NCI-H774 (cell line): ENCODE measurements around the gene FAM184A.
A peak's percentile ranks its signal among the peaks of the same experiment; 100 is the strongest.

Experiments used
- DNase-seq: peaks from one replicate; lab custom pipeline; 2025; lab: John Stamatoyannopoulos, UW

FAM184A gene

DNA sequence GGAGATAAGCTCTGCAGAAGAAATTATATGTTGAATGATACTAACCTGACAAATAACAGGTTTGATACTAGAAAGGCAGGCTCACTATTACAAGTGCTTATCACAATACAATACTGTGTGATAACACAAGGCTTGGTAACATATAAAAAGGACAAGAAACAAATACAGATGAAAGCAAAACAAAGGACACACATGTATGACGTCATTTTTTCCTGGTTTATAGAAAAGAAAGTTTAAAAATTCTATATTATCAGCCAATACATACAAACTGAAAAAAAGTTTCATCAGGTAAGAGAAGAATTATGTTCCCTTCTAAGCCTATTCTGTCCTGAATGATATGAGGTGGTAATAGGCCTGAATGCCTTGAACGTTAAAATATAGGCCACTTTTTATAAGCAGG, 111.2 kb downstream of the FAM184A start:
- DNase-seq, result no peak

DNA sequence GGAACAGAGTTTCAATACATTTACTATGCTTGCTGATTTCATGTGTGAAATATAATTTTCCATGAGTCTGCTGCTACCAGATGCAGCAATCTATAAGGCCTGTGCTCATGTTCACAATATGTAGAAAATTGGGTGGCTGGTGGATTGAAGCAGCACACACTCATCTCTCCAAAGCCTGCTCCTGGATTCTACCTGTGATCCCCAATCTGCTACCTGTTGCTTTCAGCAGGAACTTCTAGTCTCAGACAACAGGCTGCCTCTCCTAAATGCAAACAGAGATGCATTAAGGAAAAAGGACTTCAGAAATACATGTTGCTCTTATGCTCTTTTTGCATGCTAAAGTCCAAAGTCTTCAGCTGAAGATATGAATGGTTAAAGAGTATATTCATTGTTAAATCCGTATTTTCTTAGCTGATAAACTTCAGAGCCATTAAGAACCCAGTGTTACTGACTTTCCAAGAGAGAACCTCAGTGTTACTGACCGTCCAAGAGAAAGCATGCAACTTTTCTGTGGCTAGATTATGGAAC, 112.6 kb downstream of the FAM184A start:
- DNase-seq, result no peak

DNA sequence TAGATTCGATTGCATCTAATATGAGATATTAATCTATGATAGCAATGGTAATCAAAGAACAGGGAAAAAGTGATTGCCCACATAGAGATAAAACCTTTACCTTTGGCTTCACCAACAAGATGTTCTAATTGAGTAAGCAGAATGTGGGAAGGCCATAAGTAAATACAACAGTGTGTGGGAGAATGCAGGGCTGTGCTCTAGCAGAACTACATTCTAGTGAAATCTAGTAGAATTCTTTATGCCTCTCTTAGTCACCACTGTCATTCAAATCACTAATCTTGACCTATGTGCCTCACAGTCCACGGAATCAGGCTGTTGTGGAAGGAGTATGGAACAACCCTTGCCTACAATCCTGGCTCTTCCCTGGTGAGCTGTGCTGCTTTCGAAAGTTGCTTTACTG, 113.1 kb downstream of the FAM184A start:
- no peak for DNase-seq

DNA sequence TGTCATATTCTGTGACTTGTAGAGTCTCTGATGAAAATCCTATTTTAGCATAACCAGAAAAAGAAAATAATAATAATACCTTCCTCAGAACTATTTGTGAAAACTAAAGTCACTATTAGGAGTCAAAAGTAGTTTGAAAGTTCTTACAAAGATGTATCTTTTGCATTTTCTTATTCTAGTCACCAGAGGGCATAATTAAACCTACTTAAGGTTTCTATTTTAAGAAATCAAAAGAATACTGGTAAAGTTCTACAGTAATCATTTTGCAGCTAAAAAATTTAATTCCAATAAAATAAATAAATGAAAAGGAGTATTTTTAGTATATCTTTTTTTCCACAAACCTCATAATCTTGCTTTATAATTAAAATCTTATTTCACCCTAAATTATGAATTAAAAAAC, 115.5 kb downstream of the FAM184A start:
- no peak for DNase-seq

DNA sequence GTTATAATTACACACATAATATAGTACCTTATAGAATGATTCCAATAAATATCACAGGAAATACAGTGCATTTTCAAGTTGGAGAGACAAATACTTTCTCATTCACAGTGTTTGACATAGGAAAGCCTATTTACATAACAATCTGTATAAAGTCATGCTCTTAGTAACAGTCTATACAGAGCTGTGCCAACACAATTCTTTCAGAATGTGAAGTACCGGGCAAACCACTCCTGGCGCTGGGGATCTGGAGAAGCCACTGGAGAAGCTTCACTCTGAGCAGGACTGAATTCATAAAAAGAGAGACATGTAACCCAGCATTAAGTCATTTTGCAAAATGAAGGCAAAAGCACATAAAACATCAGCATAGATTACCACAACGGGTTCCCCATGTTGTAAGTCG, 118.6 kb downstream of the FAM184A start:
- DNase-seq, result peak; percentile 66

DNA sequence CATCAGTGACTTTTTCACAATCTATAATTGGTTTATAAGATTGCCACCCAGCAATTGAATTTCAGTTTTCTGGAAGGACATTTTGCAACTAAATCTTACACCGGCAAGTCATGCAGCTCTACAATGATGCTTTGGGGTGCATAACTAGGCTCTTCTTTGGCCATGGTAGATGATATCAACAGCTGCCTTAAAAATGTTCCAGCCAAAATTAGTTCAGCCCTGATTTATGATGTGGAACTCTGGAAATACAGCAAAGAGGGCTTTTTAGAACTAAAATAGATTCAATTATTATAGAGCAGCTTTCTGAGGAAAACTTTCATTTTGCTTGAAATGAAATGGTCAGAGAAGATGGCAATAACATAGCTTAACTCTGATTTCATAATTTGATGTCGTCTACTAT, 125.1 kb downstream of the FAM184A start:
- no peak for DNase-seq

DNA sequence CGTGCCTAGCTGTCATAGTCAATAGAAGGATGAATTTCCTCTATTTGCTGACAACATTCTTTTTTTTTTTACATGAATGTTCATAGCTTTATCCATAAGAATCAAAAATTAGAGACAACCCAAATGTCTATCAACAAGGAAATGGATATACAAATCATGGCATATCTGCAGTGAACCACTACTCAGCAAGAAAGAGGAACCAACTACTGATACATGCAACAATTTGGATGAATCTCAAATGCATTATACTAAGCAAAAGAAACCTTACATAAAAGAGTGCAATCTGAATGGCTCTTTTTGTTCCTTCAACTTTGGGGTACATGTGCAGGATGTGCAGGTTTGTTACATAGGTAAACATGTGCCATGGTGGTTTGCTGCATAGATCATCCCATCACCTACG, 125.8 kb downstream of the FAM184A start:
- DNase-seq, result no peak

DNA sequence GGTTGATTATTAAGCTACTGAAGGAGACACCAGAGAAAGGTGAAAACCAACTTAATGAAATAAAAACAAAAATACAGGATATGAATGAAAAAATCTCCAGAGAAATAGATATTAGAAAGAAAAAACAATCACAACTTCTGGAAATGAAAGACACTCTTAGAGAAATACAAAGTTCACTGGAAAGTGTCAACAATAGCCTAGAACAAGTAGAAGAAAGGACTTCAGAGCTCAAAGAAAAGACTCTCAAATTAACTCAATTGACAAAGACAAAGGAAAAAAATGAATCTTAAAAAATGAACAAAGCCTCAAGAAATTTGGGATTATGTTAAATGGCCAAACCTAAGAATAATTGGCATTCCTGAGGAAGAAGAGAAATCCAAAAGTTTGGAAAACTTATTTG, 133.2 kb downstream of the FAM184A start:
- no peak for DNase-seq

DNA sequence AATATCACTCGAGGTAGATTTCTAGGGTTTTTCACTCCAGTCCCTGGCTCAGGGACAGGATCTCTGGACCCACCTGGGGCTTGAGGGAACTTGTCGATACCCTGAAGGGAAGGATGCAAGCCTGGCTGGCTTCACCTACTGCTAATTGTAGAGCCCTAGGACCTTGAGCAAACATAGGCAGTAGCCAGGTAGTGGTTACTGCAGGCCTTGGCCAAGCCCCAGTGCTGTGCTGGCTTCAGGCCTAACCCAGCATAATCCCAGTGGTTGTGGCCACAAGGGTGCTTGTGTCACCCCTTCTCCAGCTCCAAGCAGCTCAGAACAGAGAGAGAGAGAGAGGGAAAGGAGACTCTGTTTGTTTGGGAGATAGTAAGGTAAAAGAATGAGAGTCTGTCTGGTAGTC, 137.7 kb downstream of the FAM184A start:
- DNase-seq, result no peak

DNA sequence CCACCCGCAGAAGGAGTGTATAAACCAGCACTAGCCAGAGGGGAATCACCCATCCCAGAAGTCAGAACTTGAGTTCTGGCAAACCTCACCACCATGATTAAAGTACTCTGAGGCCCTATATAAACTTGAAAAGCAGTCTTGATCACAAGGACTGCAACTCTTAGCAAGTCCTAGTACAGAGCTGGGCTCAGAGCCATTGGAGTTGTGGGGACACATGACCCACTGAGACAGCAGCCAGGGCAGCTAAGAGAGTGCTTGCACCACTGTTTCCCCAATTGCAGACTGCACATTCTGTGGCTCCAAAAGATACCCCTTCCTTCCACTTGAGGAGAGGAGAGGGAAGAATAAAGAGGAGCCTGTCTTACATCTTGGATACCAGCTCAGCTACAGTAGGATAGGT, 138.8 kb downstream of the FAM184A start:
- no peak for DNase-seq

DNA sequence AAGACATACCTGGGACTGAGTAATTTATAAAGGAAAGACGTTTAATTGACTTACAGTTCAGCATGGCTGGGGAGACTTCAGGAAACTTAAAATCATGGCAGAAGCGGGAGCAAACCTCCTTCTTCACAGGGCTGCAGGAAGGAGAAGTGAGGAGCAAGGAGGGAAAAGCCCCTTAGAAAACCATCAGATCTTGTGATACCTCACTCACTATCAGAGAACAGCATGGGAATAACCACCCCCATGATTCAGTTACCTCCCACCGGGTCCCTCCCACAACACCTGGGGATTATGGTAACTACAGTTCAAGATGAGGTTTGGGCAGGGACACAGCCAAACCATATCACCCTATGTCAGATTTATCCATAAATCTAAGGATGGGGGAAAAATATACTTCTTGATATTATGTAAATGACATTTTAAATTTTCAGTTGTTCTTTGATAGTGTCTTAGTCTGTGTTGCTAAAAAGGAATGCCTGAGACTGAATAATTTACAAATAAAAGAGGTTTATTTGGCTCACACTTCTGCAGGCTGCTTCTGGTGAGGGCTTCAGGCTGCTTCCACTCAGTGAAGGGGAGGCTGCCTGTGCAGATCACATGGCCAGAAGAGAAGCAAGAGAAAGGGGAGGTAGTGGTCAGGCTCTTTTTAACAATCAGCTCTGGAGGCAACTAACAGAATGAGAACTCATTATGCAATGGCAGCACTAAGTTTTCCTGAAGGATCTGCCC, 142.3 kb downstream of the FAM184A start:
- DNase-seq, result no peak

DNA sequence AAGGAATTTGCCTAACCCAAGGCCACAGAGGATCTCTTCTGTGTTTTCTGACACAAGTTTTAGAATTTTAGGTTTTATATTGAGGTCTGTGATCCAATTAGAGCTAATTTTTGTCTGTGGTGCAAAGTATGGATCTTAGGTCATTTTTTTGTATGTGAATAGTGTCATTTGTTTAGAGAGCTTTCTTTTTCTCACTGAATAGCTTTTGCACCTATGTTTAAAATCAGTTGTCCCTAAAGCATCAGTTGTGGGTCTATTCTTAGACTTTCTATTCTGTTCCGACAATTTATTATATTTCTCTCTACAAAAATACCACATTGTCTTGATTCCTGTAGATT, 143.2 kb downstream of the FAM184A start:
- DNase-seq, result no peak

DNA sequence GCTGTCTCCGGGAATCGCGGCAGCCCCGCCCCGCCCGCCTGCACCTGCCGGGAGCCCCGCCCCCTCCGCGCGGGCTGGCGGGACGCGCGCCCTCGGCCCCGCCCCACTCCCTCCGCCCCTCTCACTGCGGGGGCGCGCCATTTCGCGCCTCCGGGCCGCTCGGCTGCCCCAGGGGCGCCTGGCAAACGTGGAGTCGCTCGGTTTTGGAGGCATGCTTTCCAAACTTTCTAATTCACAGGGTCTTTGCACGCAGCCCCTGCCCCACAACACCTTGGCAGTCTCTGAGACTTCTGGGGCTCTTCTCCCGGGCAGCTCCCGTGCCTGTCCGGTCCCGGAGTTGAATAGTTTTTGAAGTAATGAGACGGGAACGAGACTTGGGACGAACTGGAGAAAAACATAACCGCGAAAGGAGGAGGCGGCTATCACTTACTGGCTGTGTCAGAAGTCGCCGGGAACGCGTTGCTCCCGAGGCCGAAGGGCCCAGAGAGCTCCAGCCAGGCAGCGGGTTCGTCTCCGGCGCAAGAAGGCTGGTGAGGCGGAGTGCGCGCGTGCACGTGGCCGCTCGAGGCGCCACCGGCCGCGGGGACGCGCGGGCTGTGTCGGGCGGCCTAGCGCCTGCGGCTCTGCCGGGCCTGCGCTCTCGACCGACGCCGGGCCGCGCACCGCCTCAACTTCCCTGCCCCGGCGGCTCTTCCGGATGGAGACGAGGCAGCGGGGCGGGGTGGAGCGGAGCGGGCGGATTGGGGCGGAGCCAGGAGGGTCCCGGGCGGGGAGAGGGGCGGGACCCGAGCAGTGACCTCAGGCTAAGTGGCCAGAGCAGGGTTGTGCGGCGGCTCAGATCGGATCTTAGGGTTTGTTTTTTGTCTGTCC, 143.8 kb downstream of the FAM184A start, which contains the start of gene MCM9:
MCM9 (minus strand) TSS at position 699 of the 870 bp plus-strand sequence. CDS start 3,436 bp downstream, outside the sequence.
- DNase-seq, result peak; percentile 99

DNA sequence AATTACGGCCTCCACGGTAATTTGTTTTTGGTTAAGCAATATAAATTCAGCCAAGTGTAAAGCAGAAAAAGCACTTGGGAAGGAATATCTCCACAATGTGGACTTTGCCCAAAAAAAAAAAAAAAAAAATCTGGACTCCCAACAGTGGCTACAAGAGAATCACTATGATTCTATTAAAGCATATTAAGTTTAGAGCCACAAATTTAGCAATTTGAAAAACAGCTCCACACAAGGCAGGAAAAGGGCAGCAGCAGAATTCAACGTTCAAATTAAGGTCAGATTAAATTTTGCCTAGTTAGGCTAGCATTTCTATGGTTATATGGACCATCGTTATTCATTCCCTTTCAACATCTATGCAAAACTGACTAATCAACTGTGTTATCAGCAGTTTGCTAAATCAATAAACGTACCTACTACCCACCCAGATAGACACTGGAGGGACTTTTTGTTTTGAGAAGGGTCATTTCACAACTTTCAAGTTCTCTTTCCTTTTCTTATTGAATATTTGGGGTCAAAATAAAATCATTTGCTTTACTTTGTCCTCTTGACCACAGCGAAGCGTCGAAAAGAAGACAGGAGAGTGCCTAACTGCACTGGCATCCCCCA, 144.5 kb downstream of the FAM184A start:
- DNase-seq, result no peak

DNA sequence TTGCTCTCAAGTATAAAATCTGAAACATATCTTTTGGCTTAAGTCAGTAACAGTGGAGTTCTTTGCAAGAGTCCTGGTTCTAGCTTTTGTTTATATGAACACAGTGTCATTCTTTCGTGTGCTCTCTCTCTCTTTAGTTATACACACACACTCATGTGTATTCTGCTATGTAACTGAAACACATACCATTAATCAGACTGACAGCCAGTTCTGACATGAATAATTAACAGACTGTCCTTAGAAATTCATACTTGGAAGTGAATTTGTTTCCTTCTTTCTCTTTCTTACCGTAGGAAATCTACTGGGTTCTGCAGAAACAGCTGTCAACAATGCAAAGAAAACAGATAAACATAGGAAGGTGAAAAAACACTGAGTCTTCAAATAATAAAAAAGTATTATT, 146.0 kb downstream of the FAM184A start:
- peak; percentile 68 for DNase-seq

DNA sequence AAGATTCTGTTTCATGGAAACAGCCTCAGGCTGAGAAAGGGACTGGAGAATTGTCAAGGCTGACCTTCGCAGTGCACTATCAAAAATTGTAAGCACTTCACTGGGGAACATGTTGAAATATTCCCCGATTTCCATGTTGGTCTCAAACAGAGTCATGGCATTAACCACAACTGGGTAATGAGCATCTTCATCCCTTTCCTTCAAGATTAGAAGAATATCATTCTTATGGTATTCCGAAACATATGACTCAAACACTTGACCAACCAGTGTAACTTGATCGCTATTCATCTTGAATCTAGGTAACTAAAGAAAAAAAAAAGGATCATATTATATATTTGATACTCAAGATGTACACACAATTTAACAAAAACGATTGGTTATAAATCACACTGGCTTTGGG, 147.0 kb downstream of the FAM184A start:
- DNase-seq, result no peak

DNA sequence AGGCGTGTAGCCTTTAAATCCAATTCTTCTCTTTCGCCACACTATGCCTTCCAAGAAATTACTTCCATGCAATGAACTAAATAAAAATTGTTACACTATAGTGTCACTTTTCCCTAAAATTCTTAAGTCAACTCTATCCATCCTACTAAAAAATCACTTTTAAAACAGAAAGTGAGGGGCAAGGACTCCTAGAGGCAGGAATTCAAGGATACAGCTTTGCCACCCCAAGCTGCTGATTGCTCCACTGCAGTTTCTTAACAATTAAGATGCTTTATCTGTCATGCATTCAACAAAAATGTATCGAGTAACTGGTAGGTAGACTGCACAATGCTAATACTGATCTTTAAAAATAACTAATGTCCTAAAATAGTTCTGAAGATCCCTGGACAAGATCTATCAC, 147.8 kb downstream of the FAM184A start:
- no peak for DNase-seq

DNA sequence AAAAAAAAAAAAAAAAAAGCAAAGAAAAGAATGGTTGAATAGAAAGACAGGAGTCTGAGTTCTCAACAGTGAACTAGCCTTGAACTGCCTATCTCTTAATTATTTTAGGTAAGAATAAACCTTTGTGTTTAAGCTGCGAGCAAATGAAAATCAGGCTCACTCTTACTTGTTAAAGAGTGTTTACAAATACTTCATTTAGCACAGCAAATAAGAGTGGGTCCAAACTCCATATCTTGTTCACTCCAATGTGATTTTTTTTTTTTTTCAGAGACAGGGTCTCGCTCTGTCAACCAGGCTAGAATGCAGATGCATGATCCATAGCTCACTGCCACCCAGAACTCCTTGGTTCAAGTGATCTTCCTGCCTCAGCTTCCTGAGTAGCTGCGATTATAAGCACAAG, 155.4 kb downstream of the FAM184A start:
- DNase-seq, result no peak

DNA sequence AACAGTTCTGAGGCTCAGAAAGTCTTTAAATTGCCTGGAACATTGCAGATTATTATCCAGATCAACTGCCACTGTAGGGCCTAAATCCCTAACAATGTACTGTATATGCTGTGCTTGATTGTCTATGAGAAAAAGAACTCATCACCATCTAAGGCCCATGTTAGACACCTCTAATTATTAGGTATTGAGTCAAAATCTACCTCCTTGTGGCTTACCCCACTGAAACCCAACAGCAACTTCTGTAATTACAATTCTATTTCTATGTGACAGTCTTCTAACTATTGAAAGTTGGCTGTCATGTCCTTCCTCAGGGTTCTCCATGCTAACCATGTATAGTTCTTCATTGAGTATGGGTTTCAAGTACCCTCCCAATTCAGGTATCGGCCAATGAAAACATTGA, 157.4 kb downstream of the FAM184A start:
- no peak for DNase-seq

DNA sequence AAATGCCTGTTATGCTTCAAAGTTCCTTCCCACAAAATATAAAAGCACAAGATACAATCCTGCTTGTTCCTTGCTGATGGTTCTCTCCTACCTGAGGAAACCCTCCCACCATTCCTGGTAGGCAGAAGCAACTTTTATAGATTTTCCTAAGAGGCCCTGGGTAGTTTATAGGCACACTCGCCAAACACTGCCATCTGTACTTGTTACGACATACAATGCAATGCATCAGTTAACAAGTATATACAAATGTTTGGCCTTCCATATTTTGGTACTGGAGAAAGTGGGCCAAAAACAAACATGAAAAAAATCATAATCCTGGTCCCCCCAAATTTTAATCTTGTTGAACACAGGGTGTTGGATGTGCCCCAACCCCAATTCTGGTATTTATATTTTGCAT, 160.1 kb downstream of the FAM184A start:
- DNase-seq, result no peak

DNA sequence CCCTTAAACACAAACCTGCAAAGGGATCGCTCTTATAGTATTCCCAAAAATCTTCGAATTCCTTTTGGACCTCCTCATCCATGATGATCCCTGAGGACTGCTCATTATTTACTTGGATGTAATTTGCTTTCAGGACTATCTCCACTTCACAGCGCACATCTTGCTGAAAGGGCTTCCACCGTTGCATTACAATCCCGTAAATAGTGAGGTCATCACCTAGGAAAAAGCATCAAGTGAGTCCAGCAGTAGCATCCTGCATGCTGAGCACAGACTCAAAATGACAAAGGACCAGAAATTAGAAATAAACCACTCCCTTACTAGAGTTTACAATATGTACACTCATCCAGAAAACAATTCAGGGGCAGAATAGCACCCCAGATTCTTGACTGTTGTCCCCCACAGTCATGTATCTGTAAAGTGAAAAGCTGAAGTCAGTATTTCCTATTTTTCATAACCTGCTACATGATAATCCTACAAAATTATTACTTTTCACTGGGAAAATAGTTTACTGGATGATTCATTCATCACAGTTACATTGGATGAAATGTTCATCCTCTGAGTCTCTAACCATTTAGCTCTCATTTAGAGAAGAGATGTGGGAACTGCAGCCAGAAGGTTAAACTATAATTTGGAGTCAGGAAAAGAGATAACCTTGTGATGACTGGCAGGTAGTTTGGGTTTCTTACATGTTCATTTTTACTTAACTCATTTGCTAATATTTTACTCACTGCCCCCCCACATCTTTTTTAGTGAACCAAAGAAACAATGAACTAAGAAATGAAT, 160.7 kb downstream of the FAM184A start:
- no peak for DNase-seq

DNA sequence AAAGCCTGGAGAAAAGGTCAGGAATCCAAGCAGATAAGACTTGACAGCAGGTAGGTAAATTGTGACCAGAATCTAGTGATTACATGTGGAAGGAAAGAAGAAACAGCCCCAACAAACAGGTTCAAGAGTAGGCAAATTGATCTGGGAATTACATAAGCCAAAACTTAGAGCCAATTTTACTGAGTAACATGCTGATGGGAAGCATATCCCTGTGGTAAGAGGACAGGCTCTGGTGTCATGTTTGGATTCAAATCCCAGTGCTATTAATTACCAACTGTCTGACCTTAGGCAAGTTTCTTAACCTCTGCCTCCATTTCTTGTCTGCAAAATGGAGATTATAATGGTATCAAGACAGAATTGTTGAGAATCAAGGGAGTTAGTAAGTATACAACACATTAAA, 163.9 kb downstream of the FAM184A start:
- no peak for DNase-seq
